K562 (cell line): Measurements from ENCODE around the gene TANK. TPM values are rescaled to one million over a fixed set of nuclear protein-coding genes. Genes with fewer than 3 reads are reported as not detected.
A peak's percentile ranks its signal among the peaks of the same experiment; 100 is the strongest.

Experiments
- ATAC-seq: fragments of 200-7000 bp; cut with Tn5 transposase; 3 replicates; pipeline ENCODE4 v1.9.1; 2020; ENCODE audit warnings: moderate library complexity
- BruUV-seq: library from RNA; stranded (reverse); fragments of 400-500 nt; replicated peaks from 2 replicates; lab custom pipeline; 2021; lab: Mats Ljungman, UMichigan
- CTCF ChIA-PET: fragments of 300-600 bp; formaldehyde crosslinking; extraction: SDS; loops from one replicate; lab custom pipeline; 2021; ENCODE audit warnings: low intra/inter-chr PET ratio; lab: Yijun Ruan, JAX
- POLR2A ChIA-PET: fragments of 300-600, 350-650 bp; sonication (Branson Sonifier 250); formaldehyde crosslinking; extraction: SDS; loops from one replicate; lab custom pipeline; 2021; ENCODE audit warnings: antibody characterized with exemption, inconsistent platforms; lab: Yijun Ruan, JAX
- DNase-seq, 4 experiments: peaks; one replicate each; pipeline versions ENCODE4 v3.0.0 to v3.0.0-alpha.2; 2011 to 2018; ENCODE audit warnings: low spot score in 3 of 4, mixed read lengths in 3 of 4; ENCODE audit errors: extremely low read depth in 1 of 4
- FAIRE-seq: peaks from 2 replicates; lab custom pipeline; 2011; peaks lifted over from hg19 to GRCh38; lab: Jason Lieb, UNC
- H2AFZ ChIP-seq: 2 replicates; pipeline ENCODE4 v1.6.0; 2011; ENCODE audit warnings: low read depth, low read length, control low read depth, inconsistent platforms
- H3K27ac ChIP-seq: fragments of 200-600 bp; 3 replicates; pipeline ENCODE4 v1.8.0; 2011; ENCODE audit warnings: low read depth, mild to moderate bottlenecking, control low read depth, inconsistent platforms, low read length, moderate library complexity, mixed read lengths; ENCODE audit errors: extremely low read depth
- H3K27me3 ChIP-seq, 2 experiments: fragments of 300-600 bp in 1 of 2; 2 replicates in 1 of 2; 3 replicates in 1 of 2; pipeline versions ENCODE4 v1.6.0 to v1.8.0; 2011; ENCODE audit warnings: inconsistent platforms in 2 of 2, low read length in 2 of 2, mild to moderate bottlenecking in 1 of 2, mixed read lengths in 1 of 2, moderate library complexity in 1 of 2; ENCODE audit not compliant: control insufficient read depth in 2 of 2, insufficient read depth in 2 of 2
- H3K36me3 ChIP-seq: fragments of 300-600 bp; 3 replicates; pipeline ENCODE4 v1.8.0; 2011; ENCODE audit warnings: mild to moderate bottlenecking, low read length, inconsistent platforms; ENCODE audit not compliant: control insufficient read depth, insufficient read depth
- H3K4me1 ChIP-seq, 2 experiments: fragments of 200-600 bp in 1 of 2; replicated peaks in 1 of 2; 2 replicates in 1 of 2; 3 replicates in 1 of 2; pipeline versions ENCODE4 v1.5.1 to v1.8.0; 2011; ENCODE audit warnings: inconsistent platforms in 2 of 2, low read length in 2 of 2, mild to moderate bottlenecking in 1 of 2, mixed read lengths in 1 of 2, moderate library complexity in 1 of 2; ENCODE audit not compliant: control insufficient read depth in 2 of 2, insufficient read depth in 2 of 2
- H3K4me2 ChIP-seq: 2 replicates; pipeline ENCODE4 v1.6.1; 2011; ENCODE audit warnings: low read length, control low read depth, inconsistent platforms, mixed read lengths; ENCODE audit not compliant: insufficient read depth
- H3K4me3 ChIP-seq: fragments of 200-600 bp; sonication (generic), shearing (Covaris generic); 2 replicates; pipeline ENCODE4 v1.5.1; 2016; ENCODE audit warnings: control low read depth, inconsistent platforms
- H3K79me2 ChIP-seq: fragments of 200-600 bp; 3 replicates; pipeline ENCODE4 v1.8.0; 2011; ENCODE audit warnings: low read length, inconsistent platforms; ENCODE audit not compliant: control insufficient read depth, insufficient read depth
- H3K9ac ChIP-seq, 2 experiments: 2 replicates each; pipeline versions ENCODE4 v1.6.0 to v1.6.1; 2011; ENCODE audit warnings: low read depth in 2 of 2, low read length in 2 of 2, control low read depth in 1 of 2, inconsistent platforms in 1 of 2, mild to moderate bottlenecking in 1 of 2, mixed read lengths in 1 of 2; ENCODE audit not compliant: insufficient read depth in 1 of 2
- H3K9me1 ChIP-seq: one replicate; pipeline ENCODE4 v1.6.0; 2011; ENCODE audit warnings: inconsistent platforms, mild to moderate bottlenecking, low read length, moderate library complexity; ENCODE audit not compliant: control insufficient read depth, insufficient read depth
- H3K9me3 ChIP-seq: replicated peaks from 2 replicates; pipeline ENCODE4 v1.5.1; 2011; ENCODE audit warnings: low read depth, low read length, inconsistent platforms; ENCODE audit not compliant: control insufficient read depth, insufficient read depth
- H4K20me1 ChIP-seq: replicated peaks from 2 replicates; pipeline ENCODE4 v1.6.1; 2011; ENCODE audit warnings: low read length, inconsistent platforms, mixed read lengths; ENCODE audit not compliant: control insufficient read depth, insufficient read depth
- ARID4B ChIP-seq: sonication (generic); formaldehyde crosslinking; IDR thresholded peaks from 2 replicates; pipeline ENCODE4 v1.8.0; 2022; ENCODE audit warnings: mild to moderate bottlenecking, missing genetic modification reagents
- FOXK2 ChIP-seq, 2 experiments: fragments of 450-650 bp; IDR thresholded peaks in 1 of 2; conservative IDR thresholded peaks in 1 of 2; 2 replicates each; pipeline ENCODE4 v1.6.1; 2016; ENCODE audit warnings: low read depth in 2 of 2, mild to moderate bottlenecking in 1 of 2
- FOXM1 ChIP-seq, 2 experiments: fragments of 450-650 bp in 1 of 2; sonication (generic) in 1 of 2; formaldehyde crosslinking in 1 of 2; IDR thresholded peaks; 2 replicates each; pipeline versions ENCODE4 v1.6.1 to v1.9.0; 2017 to 2022; ENCODE audit warnings: low read depth in 2 of 2, mild to moderate bottlenecking in 2 of 2, missing genetic modification reagents in 1 of 2, moderate library complexity in 1 of 2
- LCOR ChIP-seq: sonication (generic); formaldehyde crosslinking; IDR thresholded peaks from 2 replicates; pipeline ENCODE4 v1.8.0; 2022; ENCODE audit warnings: mild to moderate bottlenecking, missing genetic modification reagents
- SMARCB1 ChIP-seq: IDR thresholded peaks from 2 replicates; pipeline ENCODE4 v1.6.1; 2011; ENCODE audit warnings: improper control_type of control experiment, low read depth; ENCODE audit not compliant: insufficient read length
- SOX6 ChIP-seq: fragments of 450-650 bp; IDR thresholded peaks from 2 replicates; pipeline ENCODE4 v1.6.1; 2014; ENCODE audit warnings: mild to moderate bottlenecking
- ZNF592 ChIP-seq: fragments of 450-650 bp; IDR thresholded peaks from 2 replicates; pipeline ENCODE4 v1.6.1; 2017; ENCODE audit warnings: antibody characterized with exemption, mild to moderate bottlenecking
- ZNF766 ChIP-seq: fragments of 200-800 bp; sonication (Bioruptor generic); conservative IDR thresholded peaks from 2 replicates; pipeline ENCODE4 v1.6.1; 2016; ENCODE audit warnings: missing genetic modification characterization, missing compliant biosample characterization
- WGBS: fragments of 100-300 bp; shearing (Covaris generic); methylation state at CpG from one replicate; pipeline ENCODE4 v1.1.6; 2016; ENCODE audit warnings: low coverage, mixed read lengths; ENCODE audit not compliant: insufficient coverage; ENCODE audit errors: missing lambda C conversion rate; 5-methylcytosine and 5-hydroxymethylcytosine counted together
- in situ Hi-C: fragments of 300-500 bp; cut with MboI; formaldehyde crosslinking; loops from 4 replicates; pipeline ENCODE4 v1.15.0; 2018; ENCODE audit warnings: inconsistent platforms, mixed read lengths
- intact Hi-C: fragments of 100-400 bp; cut with micrococcal nuclease; formaldehyde crosslinking; loops from 2 replicates; pipeline ENCODE4 v1.14.2; 2022
- polyA plus RNA-seq, 8 experiments: library from polyadenylated mRNA; depleted of rRNA in 4 of 8; stranded (reverse) in 5 of 8; unstranded in 3 of 8; fragments of >200 nt; fragmentation: Nextera tagmentation in 2 of 8; fragmentation: Illumina TruSeq in 1 of 8; extraction: Ambion mirVana in 2 of 8; extraction: Trizol in 1 of 8; gene quantifications; 2 replicates each; pipeline versions ENCODE4 v1.2.1 to v1.2.3, GENCODE V29; 2011 to 2014; ENCODE audit warnings: inconsistent platforms in 1 of 8, missing spikeins in 1 of 8
- total RNA-seq, 7 experiments: library from RNA; depleted of rRNA in 6 of 7; stranded (reverse); fragments of >200 nt in 6 of 7; fragmentation: Illumina TruSeq in 2 of 7; extraction: Trizol in 2 of 7; gene quantifications; 2 replicates each; pipeline versions ENCODE4 v1.2.1 to v1.2.3, GENCODE V29; 2011 to 2021; ENCODE audit warnings: low replicate concordance in 1 of 7

TANK gene
- total and polyA plus RNA-seq, 9 of the 15 experiments (the other 6 are each of a cell fraction or from before 2014, with no cell fraction given): 43.0 to 91.5 (median 54.4) TPM

GRCh38 chr2:161158882-161159281 is 1.3 kb upstream of the TANK start (continued):
- no peak for TF ChIP-seq ARID4B (CRISPR knock-in tag)
- TF ChIP-seq, all 486 proteins: peak for 1

GRCh38 chr2:161159456-161160225 is 587 bp upstream of the TANK start:
- ATAC-seq (no peak), FAIRE-seq (no peak), DNase-seq (no peak)
- Histone ChIP-seq H3K36me3 (peaks cover 21% of the 10 kb centered on the region), H3K9me1 (no peaks in the 10 kb centered on the region), H2AFZ (peak overlapping the region; percentile 89), H3K27me3 (no peaks in the 10 kb centered on the region), H3K9ac (peak overlapping the region in 1 of 2 experiments; percentile 52; a peak in 2 of 4 replicates), H3K79me2 (peaks cover 44% of the 10 kb centered on the region), H3K4me1 (peaks cover 0 to 7% of the 10 kb centered on the region in 2 experiments; a peak in 2 of 5 replicates), H3K9me3 (no peaks in the 10 kb centered on the region), H4K20me1 (no peaks in the 10 kb centered on the region), H3K4me3 (peak overlapping the region; percentile 6; the same call in 1 of the 2 replicates), H3K27ac (peak overlapping the region; percentile 63), H3K4me2 (peak overlapping the region; percentile 70)
- ChIA-PET CTCF (no interaction called here), POLR2A (interaction anchor here (0.6 to 1.0 kb wide), 3 partner anchors 10 to 59 kb away, joined by 3 read pairs; no protein-coding TSS in a partner anchor)
- intact Hi-C loops: loop anchor here (1.0 to 2.0 kb wide), 2 partner anchors 14 to 149 kb away; partner anchors contain the start of gene PSMD14
- in situ Hi-C loops: no loop called here
- TSS peak; percentile 83 for BruUV-seq
- 9% methylated on average over 9 of the region's 9 CpGs for WGBS
- TF ChIP-seq SMARCB1 (no peak), SOX6 (no peak), ZNF766 (CRISPR knock-in tag) (peak; percentile 65; the same call in 1 of the 2 replicates), FOXM1 (IDR thresholded peaks at IDR 0.05; ENCODE audit: low read depth) (peak; percentile 5; the same call in 1 of the 2 replicates), FOXM1 (CRISPR knock-in tag; IDR thresholded peaks at IDR 0.05; ENCODE audit: low read depth) (no peak), ZNF592 (peak; percentile 69), FOXK2 (conservative IDR thresholded peaks at IDR 0.05 in 1 of 2, IDR thresholded peaks at IDR 0.05 in 1 of 2; ENCODE audit: low read depth in 2 of 2) (no peak), LCOR (no peak)
